ENCODE data around the gene CHST12. TPM values are rescaled to one million over a fixed set of nuclear protein-coding genes. Genes with fewer than 3 reads are reported as not detected.
"Not testable (repeated sequence)": the region's sequence is repeated elsewhere in the genome, so short reads cannot be mapped to it uniquely, and the experiment has no call there.

The CHST12 gene
- total RNA-seq, 6 experiments from 2014 or later: 3.0 to 7.9 (median 5.7) TPM

DNA sequence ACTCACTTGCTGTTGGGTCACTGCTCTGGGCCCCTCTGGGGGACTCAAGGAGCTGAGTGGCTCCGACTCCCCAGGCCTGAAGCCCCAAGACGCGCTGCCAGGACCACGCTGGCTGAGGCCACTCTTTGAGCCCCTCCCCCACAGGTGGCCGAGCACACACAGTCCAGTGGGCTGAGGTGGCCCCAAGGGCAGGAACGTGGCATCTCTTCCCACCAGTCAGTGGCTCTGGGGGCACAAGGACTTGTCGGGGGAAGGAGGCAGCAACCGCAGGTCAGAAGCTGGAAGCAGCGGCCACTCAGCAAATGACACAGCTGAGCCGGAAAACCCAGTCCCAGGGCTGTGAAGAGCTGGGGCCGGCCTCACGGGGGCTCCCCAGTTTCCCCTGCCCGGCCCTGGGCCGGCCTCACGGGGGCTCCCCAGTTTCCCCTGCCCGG is 48.7 kb downstream of the CHST12 start:
- ATAC-seq (peak; percentile 24 to 53 (median 37)), DNase-seq (no peak)
- no peaks in the 10 kb centered on the region for H3K9me3 ChIP-seq
- TF ChIP-seq, protein P1, sequence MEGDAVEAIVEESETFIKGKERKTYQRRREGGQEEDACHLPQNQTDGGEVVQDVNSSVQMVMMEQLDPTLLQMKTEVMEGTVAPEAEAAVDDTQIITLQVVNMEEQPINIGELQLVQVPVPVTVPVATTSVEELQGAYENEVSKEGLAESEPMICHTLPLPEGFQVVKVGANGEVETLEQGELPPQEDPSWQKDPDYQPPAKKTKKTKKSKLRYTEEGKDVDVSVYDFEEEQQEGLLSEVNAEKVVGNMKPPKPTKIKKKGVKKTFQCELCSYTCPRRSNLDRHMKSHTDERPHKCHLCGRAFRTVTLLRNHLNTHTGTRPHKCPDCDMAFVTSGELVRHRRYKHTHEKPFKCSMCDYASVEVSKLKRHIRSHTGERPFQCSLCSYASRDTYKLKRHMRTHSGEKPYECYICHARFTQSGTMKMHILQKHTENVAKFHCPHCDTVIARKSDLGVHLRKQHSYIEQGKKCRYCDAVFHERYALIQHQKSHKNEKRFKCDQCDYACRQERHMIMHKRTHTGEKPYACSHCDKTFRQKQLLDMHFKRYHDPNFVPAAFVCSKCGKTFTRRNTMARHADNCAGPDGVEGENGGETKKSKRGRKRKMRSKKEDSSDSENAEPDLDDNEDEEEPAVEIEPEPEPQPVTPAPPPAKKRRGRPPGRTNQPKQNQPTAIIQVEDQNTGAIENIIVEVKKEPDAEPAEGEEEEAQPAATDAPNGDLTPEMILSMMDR (IDR thresholded peaks at IDR 0.05): no peak
- TF ChIP-seq POLR2A (IDR thresholded peaks at IDR 0.05): no peak
- H3K4me3 ChIP-seq: peak overlapping the region; percentile 27 to 41 (median 27)
- H3K27ac ChIP-seq: no peak overlapping the region
- no peaks in the 10 kb centered on the region for H3K36me3 ChIP-seq
- peaks cover 0 to 10% (median 5%) of the 10 kb centered on the region in 4 donors for H3K4me1 ChIP-seq
- WGBS (ENCODE audit: insufficient coverage, low coverage, low lambda C conversion rate, missing lambda C conversion rate): no CpG with 5 or more reads among the region's 16 CpGs
- intact Hi-C loops (cut with DNase I): no loop called here
- no peaks in the 10 kb centered on the region for H3K27me3 ChIP-seq

DNA sequence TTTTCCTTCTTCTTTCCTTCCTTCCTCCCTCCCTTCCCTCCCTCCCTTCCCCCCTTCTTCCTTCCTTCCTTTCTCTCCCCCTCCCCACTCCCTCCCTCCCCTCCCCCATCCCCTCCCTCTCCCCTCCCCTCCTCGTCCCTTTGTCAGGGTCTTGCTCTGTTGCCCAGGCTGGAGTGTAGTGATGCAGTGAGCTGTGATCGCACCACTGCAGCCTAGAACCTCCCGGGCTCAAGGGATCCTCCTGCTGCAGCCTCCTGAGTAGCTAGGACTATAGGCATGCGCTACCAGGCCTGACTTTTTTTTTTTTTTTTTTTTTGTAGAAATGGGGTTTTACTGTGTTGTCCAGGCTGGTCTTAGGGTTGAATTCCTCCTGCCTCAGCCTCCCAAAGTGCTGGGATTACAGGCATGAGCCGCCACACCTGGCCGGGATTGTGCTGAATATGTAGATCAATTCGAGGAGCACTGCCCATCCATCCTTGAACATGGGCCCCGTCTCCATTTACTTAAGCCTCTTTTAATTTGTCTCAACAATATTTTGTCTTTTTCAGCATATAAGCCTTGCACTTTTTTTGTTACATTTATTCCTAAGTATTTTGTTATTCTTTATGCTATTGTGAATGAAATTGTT is 49.3 kb downstream of the CHST12 start:
- intact Hi-C loops (cut with DNase I): no loop called here
- no peak overlapping the region for H3K4me3 ChIP-seq
- no peaks in the 10 kb centered on the region for H3K36me3 ChIP-seq
- DNase-seq (no peak), ATAC-seq (no peak)
- TF ChIP-seq POLR2A (IDR thresholded peaks at IDR 0.05): no peak
- TF ChIP-seq, protein P1 (IDR thresholded peaks at IDR 0.05): no peak
- no peaks in the 10 kb centered on the region for H3K9me3 ChIP-seq
- no peaks in the 10 kb centered on the region for H3K27me3 ChIP-seq
- WGBS (ENCODE audit: insufficient coverage, low coverage, low lambda C conversion rate, missing lambda C conversion rate): 76% methylated on average over 8 of the region's 8 CpGs
- no peak overlapping the region for H3K27ac ChIP-seq
- H3K4me1 ChIP-seq: peaks cover 0 to 10% (median 5%) of the 10 kb centered on the region in 4 donors

DNA sequence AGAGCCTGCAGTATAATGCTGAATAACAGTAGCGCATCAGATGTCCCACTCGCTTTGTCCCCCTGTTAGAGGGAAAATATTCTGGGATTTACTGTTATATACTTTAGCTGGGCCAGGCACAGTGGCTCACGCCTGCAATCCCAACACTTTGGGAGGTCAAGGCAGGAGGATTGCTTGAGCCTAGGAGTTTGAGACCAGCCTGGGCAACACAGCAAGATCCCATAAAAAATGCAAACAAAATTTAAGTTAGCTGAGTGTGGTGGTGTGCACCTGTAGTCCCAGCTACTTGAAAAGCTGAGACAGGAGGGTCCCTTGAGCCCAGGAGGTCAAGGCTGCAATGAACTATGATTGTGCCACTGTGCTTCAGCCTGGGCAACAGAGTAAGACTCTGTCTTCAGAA is 50.4 kb downstream of the CHST12 start:
- H3K27ac ChIP-seq; H3K4me3 ChIP-seq; H3K36me3 ChIP-seq; H3K27me3 ChIP-seq; ATAC-seq; intact Hi-C loops (cut with DNase I); DNase-seq; H3K9me3 ChIP-seq: not testable (repeated sequence)
- 94% methylated on average over 3 of the region's 3 CpGs for WGBS (ENCODE audit: insufficient coverage, low coverage, low lambda C conversion rate, missing lambda C conversion rate)
- peaks cover 0 to 10% (median 5%) of the 10 kb centered on the region in 4 donors for H3K4me1 ChIP-seq

DNA sequence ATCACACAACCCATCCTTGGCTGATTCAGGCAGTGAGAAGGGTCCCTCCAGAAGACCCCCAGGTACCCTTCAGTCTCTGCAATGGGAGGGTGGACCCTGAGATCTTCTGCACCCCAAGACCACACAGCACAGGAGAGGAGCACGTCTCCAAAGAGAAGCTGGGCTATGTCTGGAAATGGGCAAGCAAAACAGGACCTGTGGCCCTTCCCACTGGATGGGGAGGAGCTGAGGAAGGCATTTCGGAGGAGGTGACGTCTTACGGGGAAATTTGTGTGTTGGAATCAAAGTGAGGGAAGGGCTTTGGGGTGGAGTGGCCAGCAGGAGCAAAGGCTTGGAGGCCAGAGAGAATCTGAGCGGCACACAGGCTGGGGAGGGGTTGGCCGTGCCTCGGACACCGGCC is 56.3 kb downstream of the CHST12 start:
- ATAC-seq (peak in 1 of 4 donors; percentile 14), DNase-seq (no peak)
- H3K27ac ChIP-seq: no peak overlapping the region
- H3K36me3 ChIP-seq: no peaks in the 10 kb centered on the region
- no peaks in the 10 kb centered on the region for H3K9me3 ChIP-seq
- H3K27me3 ChIP-seq: no peaks in the 10 kb centered on the region
- intact Hi-C loops (cut with DNase I): no loop called here
- no peaks in the 10 kb centered on the region for H3K4me1 ChIP-seq
- no peak overlapping the region for H3K4me3 ChIP-seq
- 61% methylated on average over 4 of the region's 8 CpGs for WGBS (ENCODE audit: insufficient coverage, low coverage, low lambda C conversion rate, missing lambda C conversion rate)
- no peak for TF ChIP-seq POLR2A (IDR thresholded peaks at IDR 0.05)
- TF ChIP-seq, protein P1 (IDR thresholded peaks at IDR 0.05): no peak

DNA sequence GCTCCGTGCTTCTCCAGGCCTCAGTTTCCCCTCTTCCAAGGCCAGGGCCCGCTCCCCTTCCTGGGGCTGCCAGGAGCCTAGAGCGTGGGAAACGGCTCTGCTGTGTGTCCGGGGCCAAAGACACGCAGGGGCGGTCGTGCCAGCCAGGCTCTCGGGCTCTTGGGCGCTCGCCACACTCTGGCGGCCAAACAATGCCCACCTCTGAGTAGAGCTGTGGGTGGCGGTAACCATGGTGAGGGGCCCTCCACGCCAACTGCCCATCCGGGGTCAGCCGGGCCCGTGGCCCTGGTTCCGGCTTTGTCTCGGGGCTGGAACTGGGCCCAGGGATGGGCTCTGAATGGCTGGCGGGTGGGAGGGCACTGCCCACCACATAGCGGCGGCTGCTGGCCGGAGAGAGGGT is 56.8 kb downstream of the CHST12 start:
- DNase-seq (no peak), ATAC-seq (peak in 1 of 4 donors; percentile 41)
- Histone ChIP-seq H3K9me3 (no peaks in the 10 kb centered on the region), H3K4me1 (no peaks in the 10 kb centered on the region), H3K4me3 (no peak overlapping the region), H3K27ac (no peak overlapping the region), H3K36me3 (no peaks in the 10 kb centered on the region), H3K27me3 (no peaks in the 10 kb centered on the region)
- intact Hi-C loops (cut with DNase I): no loop called here
- WGBS (ENCODE audit: insufficient coverage, low coverage, low lambda C conversion rate, missing lambda C conversion rate): no CpG with 5 or more reads among the region's 23 CpGs
- TF ChIP-seq, protein P1 (IDR thresholded peaks at IDR 0.05): no peak
- TF ChIP-seq POLR2A (IDR thresholded peaks at IDR 0.05): no peak

All from right lobe of liver (tissue), 6 donors.